Astrocyte (in vitro differentiated cells and primary cell): ENCODE data around the gene THBS3. TPM values are rescaled to one million over a fixed set of nuclear protein-coding genes. Genes with fewer than 3 reads are reported as not detected.
"Not testable (repeated sequence)": the region's sequence is repeated elsewhere in the genome, so short reads cannot be mapped to it uniquely, and the experiment has no call there.

Source experiments
- DNase-seq: peaks from one replicate; pipeline ENCODE4 v3.0.0-alpha.2; 2010; ENCODE audit warnings: low read depth
- FAIRE-seq: peaks from 2 replicates; lab custom pipeline; 2011; peaks lifted over from hg19 to GRCh38; lab: Jason Lieb, UNC
- H2AFZ ChIP-seq: 2 replicates; pipeline ENCODE4 v1.6.0; 2012; ENCODE audit warnings: low read depth, low read length, inconsistent platforms
- H3K27ac ChIP-seq: 2 replicates; pipeline ENCODE4 v1.5.1; 2011; ENCODE audit warnings: low read depth, low read length, inconsistent platforms
- H3K27me3 ChIP-seq: 2 replicates; pipeline ENCODE4 v1.6.0; 2011; ENCODE audit warnings: low read length, inconsistent platforms; ENCODE audit not compliant: insufficient read depth
- H3K36me3 ChIP-seq: 2 replicates; pipeline ENCODE4 v1.5.1; 2011; ENCODE audit warnings: low read length, inconsistent platforms; ENCODE audit not compliant: insufficient read depth
- H3K4me1 ChIP-seq: 2 replicates; pipeline ENCODE4 v1.5.1; 2011; ENCODE audit warnings: low read length, inconsistent platforms; ENCODE audit not compliant: insufficient read depth
- H3K4me2 ChIP-seq: 2 replicates; pipeline ENCODE4 v1.6.0; 2012; ENCODE audit warnings: low read length, inconsistent platforms
- H3K4me3 ChIP-seq: 2 replicates; pipeline ENCODE4 v1.5.1; 2011; ENCODE audit warnings: low read depth, mild to moderate bottlenecking, low read length, inconsistent platforms; ENCODE audit not compliant: insufficient read depth
- H3K79me2 ChIP-seq: 2 replicates; pipeline ENCODE4 v1.6.0; 2012; ENCODE audit warnings: mild to moderate bottlenecking, low read length, inconsistent platforms; ENCODE audit not compliant: insufficient read depth
- H3K9ac ChIP-seq: 2 replicates; pipeline ENCODE4 v1.6.0; 2012; ENCODE audit warnings: mild to moderate bottlenecking, low read length, inconsistent platforms
- H3K9me3 ChIP-seq: 2 replicates; pipeline ENCODE4 v1.5.1; 2012; ENCODE audit warnings: low read depth, mild to moderate bottlenecking, low read length, inconsistent platforms; ENCODE audit not compliant: insufficient read depth
- H4K20me1 ChIP-seq: 2 replicates; pipeline ENCODE4 v1.6.0; 2012; ENCODE audit warnings: low read length, inconsistent platforms; ENCODE audit not compliant: insufficient read depth
- H3K27ac Mint-ChIP-seq: one replicate; pipeline ENCODE4 v1.8.0; 2021; ENCODE audit warnings: mild to moderate bottlenecking, mixed read lengths; ENCODE audit not compliant: unreplicated experiment
- H3K27me3 Mint-ChIP-seq: one replicate; pipeline ENCODE4 v1.8.0; 2021; ENCODE audit warnings: low read depth, mixed read lengths; ENCODE audit not compliant: unreplicated experiment
- H3K36me3 Mint-ChIP-seq: one replicate; pipeline ENCODE4 v1.8.0; 2021; ENCODE audit warnings: low read depth, mixed read lengths; ENCODE audit not compliant: unreplicated experiment
- H3K4me1 Mint-ChIP-seq: one replicate; pipeline ENCODE4 v1.8.0; 2021; ENCODE audit warnings: low read depth, mixed read lengths; ENCODE audit not compliant: unreplicated experiment
- H3K4me3 Mint-ChIP-seq: one replicate; pipeline ENCODE4 v1.8.0; 2021; ENCODE audit warnings: mild to moderate bottlenecking, moderate library complexity, mixed read lengths; ENCODE audit not compliant: unreplicated experiment
- H3K9me3 Mint-ChIP-seq: one replicate; pipeline ENCODE4 v1.8.0; 2021; ENCODE audit warnings: mild to moderate bottlenecking, mixed read lengths; ENCODE audit not compliant: unreplicated experiment
- EZH2 ChIP-seq: IDR thresholded peaks from 2 replicates; pipeline ENCODE4 v1.6.1; 2012; ENCODE audit warnings: mild to moderate bottlenecking, low read length, inconsistent platforms; ENCODE audit not compliant: insufficient read depth
- total RNA-seq: library from RNA; stranded (reverse); gene quantifications from 2 replicates; pipeline ENCODE4 v1.2.1, GENCODE V29; 2021
- TF ChIP-seq, protein P1 (sequence below): IDR thresholded peaks from 2 replicates; pipeline ENCODE4 v1.5.1; 2011; ENCODE audit warnings: low read depth, mild to moderate bottlenecking, inconsistent platforms, low read length, moderate library complexity; ENCODE audit not compliant: insufficient read depth

The THBS3 gene
- total RNA-seq, 1 donor from 2014 or later: 153 TPM

DNA sequence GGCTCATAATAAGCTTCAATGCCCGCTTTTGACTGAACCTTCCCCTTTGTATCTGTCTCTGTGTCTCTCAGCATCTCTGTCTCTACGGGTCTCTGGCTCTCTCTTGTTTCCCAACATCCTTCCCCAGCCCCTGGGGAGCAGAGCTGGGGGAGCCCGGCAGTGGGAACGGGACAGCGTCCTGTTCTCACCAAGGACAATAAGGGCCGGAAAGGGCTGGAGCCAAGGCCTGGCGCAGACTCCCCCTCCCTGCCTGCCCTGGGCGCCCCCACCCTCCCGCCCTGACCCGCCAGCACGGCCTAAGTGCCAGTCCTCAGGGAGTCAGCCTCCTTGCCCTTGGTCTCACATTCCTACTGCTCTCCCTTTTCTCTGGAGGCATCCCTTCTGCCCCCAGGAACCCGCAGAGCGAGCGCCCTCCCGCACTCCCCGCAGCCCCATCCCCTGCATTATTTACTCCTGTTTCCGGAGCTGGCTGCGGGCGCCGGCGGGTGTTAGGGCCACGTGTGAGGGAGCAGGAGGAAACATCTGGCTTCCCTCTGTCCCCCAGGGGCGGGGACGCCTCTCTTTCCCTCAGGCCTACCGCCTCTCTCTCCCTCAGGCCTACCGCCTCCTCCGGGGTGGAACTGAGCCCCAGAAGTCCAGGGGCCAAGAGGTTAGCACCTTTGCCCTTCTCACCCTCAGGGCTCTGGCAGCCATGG lies 41.1 kb downstream of the THBS3 start:
- Histone ChIP-seq H3K9me3 (no peaks in the 10 kb centered on the region), H2AFZ (no peak overlapping the region), H3K79me2 (peaks cover 8% of the 10 kb centered on the region), H3K9ac (no peak overlapping the region), H3K4me1 (no peaks in the 10 kb centered on the region), H4K20me1 (peaks cover 8% of the 10 kb centered on the region), H3K27me3 (no peaks in the 10 kb centered on the region), H3K4me3 (no peak overlapping the region), H3K4me2 (no peak overlapping the region), H3K27ac (no peak overlapping the region), H3K36me3 (peaks cover 11% of the 10 kb centered on the region)
- FAIRE-seq (no peak), DNase-seq (no peak)
- H3K4me3 Mint-ChIP-seq: no peak overlapping the region
- H3K4me1 Mint-ChIP-seq: peaks cover 3% of the 10 kb centered on the region
- peaks cover 11% of the 10 kb centered on the region for H3K36me3 Mint-ChIP-seq
- H3K27me3 Mint-ChIP-seq: peaks cover 5% of the 10 kb centered on the region
- H3K27ac Mint-ChIP-seq: no peak overlapping the region
- TF ChIP-seq, protein P1, sequence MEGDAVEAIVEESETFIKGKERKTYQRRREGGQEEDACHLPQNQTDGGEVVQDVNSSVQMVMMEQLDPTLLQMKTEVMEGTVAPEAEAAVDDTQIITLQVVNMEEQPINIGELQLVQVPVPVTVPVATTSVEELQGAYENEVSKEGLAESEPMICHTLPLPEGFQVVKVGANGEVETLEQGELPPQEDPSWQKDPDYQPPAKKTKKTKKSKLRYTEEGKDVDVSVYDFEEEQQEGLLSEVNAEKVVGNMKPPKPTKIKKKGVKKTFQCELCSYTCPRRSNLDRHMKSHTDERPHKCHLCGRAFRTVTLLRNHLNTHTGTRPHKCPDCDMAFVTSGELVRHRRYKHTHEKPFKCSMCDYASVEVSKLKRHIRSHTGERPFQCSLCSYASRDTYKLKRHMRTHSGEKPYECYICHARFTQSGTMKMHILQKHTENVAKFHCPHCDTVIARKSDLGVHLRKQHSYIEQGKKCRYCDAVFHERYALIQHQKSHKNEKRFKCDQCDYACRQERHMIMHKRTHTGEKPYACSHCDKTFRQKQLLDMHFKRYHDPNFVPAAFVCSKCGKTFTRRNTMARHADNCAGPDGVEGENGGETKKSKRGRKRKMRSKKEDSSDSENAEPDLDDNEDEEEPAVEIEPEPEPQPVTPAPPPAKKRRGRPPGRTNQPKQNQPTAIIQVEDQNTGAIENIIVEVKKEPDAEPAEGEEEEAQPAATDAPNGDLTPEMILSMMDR: no peak
- no peak for TF ChIP-seq EZH2
- H3K9me3 Mint-ChIP-seq: peaks cover 5% of the 10 kb centered on the region

DNA sequence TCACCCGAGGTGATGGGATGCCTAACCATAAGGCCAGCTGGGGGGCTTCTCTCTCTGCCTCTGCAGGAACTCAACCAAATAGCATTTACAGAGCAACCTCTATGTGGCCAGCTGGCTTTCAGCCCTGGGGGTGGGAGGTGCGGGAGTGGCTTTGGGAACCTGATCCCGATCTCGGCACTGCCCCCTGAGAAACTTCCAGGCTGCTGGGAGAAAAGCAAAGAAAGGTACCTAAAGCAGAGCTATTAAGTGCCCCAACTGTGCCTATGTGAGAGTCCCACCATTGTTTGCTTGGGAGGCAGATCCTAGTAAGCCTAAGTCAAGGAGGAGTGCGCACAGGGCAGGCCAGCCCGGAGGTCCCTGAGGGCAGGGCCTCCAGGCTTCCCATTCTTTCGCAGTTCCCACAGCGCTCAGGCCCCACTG lies 41.6 kb downstream of the THBS3 start:
- H3K27ac Mint-ChIP-seq: no peak overlapping the region
- peaks cover 8% of the 10 kb centered on the region for H4K20me1 ChIP-seq
- no peak overlapping the region for H3K27ac ChIP-seq
- TF ChIP-seq, protein P1: no peak
- no peak for TF ChIP-seq EZH2
- no peaks in the 10 kb centered on the region for H3K4me1 ChIP-seq
- FAIRE-seq (no peak), DNase-seq (no peak)
- H3K9me3 Mint-ChIP-seq: peaks cover 5% of the 10 kb centered on the region
- peaks cover 3% of the 10 kb centered on the region for H3K4me1 Mint-ChIP-seq
- no peaks in the 10 kb centered on the region for H3K9me3 ChIP-seq
- no peak overlapping the region for H2AFZ ChIP-seq
- H3K27me3 ChIP-seq: no peaks in the 10 kb centered on the region
- peaks cover 5% of the 10 kb centered on the region for H3K27me3 Mint-ChIP-seq
- H3K36me3 ChIP-seq: peaks cover 11% of the 10 kb centered on the region
- H3K79me2 ChIP-seq: peaks cover 3% of the 10 kb centered on the region
- H3K4me3 Mint-ChIP-seq: no peak overlapping the region
- peaks cover 11% of the 10 kb centered on the region for H3K36me3 Mint-ChIP-seq
- H3K4me3 ChIP-seq: no peak overlapping the region
- H3K9ac ChIP-seq: no peak overlapping the region
- H3K4me2 ChIP-seq: no peak overlapping the region

DNA sequence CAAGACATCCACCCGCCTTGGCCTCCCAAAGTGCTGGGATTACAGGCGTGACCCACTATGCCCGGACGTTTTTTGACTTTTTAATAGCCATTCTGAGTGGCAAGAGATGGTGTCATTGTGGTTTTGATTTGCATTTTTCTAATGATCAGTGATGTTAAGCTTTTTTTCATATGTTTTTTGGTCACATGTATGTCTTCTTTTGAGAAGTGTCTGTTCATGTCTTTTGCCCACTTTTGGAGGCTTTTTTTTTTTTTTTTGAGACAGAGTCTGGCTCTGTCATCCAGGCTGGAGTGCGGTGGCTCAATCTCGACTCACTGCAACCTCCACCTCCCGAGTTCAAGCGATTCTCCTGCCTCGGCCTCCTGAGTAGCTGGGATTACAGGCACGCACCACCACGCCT lies 43.1 kb downstream of the THBS3 start:
- H4K20me1 ChIP-seq, H3K4me3 ChIP-seq, H3K9me3 ChIP-seq, H3K79me2 ChIP-seq, H3K9me3 Mint-ChIP-seq, H2AFZ ChIP-seq, H3K36me3 ChIP-seq, H3K4me1 ChIP-seq, DNase-seq, H3K4me1 Mint-ChIP-seq, H3K27me3 Mint-ChIP-seq, H3K36me3 Mint-ChIP-seq, FAIRE-seq, H3K4me2 ChIP-seq, H3K4me3 Mint-ChIP-seq, H3K27ac Mint-ChIP-seq, H3K27ac ChIP-seq, H3K9ac ChIP-seq, H3K27me3 ChIP-seq: not testable (repeated sequence)

DNA sequence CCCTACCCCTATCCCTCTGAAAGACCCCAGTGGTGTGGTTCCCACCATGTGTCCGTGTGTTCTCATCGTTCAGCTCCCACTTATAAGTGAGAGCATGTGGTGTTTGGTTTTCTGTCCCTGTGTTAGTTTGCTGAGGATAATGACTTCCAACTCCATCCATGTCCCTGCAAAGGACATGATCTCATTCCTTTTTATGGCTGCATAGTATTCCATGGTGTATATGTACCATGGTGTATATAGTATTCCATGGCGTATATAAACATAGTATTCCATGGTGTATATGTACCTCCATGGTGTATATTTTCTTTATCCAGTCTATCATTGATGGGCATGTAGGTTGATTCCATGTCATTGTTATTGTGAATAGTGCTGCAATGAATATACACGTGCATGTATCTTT lies 43.9 kb downstream of the THBS3 start:
- not testable (repeated sequence) for FAIRE-seq, H3K27ac Mint-ChIP-seq, H3K4me2 ChIP-seq, H3K9ac ChIP-seq, H3K9me3 Mint-ChIP-seq, H4K20me1 ChIP-seq, H3K4me3 Mint-ChIP-seq, H3K4me1 ChIP-seq, H2AFZ ChIP-seq, H3K9me3 ChIP-seq, H3K36me3 ChIP-seq, DNase-seq, H3K4me3 ChIP-seq, H3K27ac ChIP-seq, H3K79me2 ChIP-seq, H3K27me3 ChIP-seq, H3K4me1 Mint-ChIP-seq, H3K36me3 Mint-ChIP-seq
- peaks cover 13% of the 10 kb centered on the region for H3K27me3 Mint-ChIP-seq

DNA sequence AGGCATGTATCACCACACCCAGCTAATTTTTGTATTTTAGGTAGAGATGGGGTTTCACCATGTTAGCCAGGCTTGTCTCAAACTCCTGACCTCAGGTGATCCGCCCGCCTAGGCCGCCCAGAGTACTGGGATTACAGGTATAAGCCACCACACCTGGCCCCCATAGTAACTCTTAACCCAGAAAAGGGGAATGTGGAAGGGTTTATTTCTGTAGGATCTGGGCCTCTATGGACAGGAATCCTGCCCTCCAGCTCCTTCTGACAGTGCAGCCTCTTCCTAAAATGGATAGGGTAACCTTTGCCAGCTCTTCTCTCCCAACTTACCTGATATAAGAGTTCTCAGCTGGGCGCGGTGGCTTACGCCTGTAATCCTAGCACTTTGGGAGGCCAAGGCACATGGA lies 45.1 kb downstream of the THBS3 start:
- not testable (repeated sequence) for H3K36me3 Mint-ChIP-seq, H3K9me3 Mint-ChIP-seq, H3K9ac ChIP-seq, H3K4me3 ChIP-seq, H3K27ac ChIP-seq, H2AFZ ChIP-seq, H3K4me3 Mint-ChIP-seq, H3K79me2 ChIP-seq, H3K27me3 ChIP-seq, H3K4me1 ChIP-seq, H4K20me1 ChIP-seq, FAIRE-seq, H3K36me3 ChIP-seq, H3K27ac Mint-ChIP-seq, H3K4me1 Mint-ChIP-seq, H3K9me3 ChIP-seq, DNase-seq, H3K4me2 ChIP-seq
- H3K27me3 Mint-ChIP-seq: peaks cover 13% of the 10 kb centered on the region
